Measurements from ENCODE around the gene SUOX.

DNA sequence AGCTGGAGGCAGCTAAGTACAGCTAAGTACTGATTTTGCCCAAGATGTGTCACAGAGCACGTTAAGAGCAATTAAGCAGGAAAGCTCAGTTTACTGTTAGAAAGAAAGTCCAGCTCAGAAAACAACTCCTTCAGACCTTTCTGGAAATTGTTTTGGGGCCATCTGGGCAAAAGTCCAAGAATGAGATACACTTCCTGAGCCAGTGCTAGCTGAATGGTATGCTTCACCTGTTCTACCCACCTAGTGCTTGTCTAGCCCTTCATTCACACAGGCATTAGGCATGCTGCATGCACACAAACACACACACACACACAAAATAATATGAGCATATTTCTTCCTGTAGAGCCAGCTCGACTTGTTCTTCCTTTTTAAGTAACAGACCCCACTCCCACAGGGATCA lies 17.1 kb downstream of the SUOX start:
- TF ChIP-seq, protein P1, sequence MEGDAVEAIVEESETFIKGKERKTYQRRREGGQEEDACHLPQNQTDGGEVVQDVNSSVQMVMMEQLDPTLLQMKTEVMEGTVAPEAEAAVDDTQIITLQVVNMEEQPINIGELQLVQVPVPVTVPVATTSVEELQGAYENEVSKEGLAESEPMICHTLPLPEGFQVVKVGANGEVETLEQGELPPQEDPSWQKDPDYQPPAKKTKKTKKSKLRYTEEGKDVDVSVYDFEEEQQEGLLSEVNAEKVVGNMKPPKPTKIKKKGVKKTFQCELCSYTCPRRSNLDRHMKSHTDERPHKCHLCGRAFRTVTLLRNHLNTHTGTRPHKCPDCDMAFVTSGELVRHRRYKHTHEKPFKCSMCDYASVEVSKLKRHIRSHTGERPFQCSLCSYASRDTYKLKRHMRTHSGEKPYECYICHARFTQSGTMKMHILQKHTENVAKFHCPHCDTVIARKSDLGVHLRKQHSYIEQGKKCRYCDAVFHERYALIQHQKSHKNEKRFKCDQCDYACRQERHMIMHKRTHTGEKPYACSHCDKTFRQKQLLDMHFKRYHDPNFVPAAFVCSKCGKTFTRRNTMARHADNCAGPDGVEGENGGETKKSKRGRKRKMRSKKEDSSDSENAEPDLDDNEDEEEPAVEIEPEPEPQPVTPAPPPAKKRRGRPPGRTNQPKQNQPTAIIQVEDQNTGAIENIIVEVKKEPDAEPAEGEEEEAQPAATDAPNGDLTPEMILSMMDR (IDR thresholded peaks at IDR 0.05; ENCODE audit: low read length) = no peak
- TF ChIP-seq EZH2 (IDR thresholded peaks at IDR 0.05; ENCODE audit: borderline replicate concordance, low read length) = no peak

All from OCI-LY1 (cell line).